Upper lobe of left lung (tissue), 4 donors: ENCODE data around the gene SLC2A10.

Experiments used
- POLR2AphosphoS5 ChIP-seq, 2 donors: sonication (generic); formaldehyde crosslinking; IDR thresholded peaks; one replicate each; pipeline ENCODE4 v1.5.1; 2017; ENCODE audit warnings: antibody characterized with exemption in 2 of 2
- TF ChIP-seq, protein P1 (sequence below), 6 experiments: fragments of 450-650 bp in 4 of 6; fragments of 200-600 bp in 2 of 6; sonication (generic) in 2 of 6; IDR thresholded peaks; one replicate each; pipeline ENCODE4 v1.5.1; 2016 to 2019; ENCODE audit warnings: antibody characterized with exemption in 6 of 6

DNA sequence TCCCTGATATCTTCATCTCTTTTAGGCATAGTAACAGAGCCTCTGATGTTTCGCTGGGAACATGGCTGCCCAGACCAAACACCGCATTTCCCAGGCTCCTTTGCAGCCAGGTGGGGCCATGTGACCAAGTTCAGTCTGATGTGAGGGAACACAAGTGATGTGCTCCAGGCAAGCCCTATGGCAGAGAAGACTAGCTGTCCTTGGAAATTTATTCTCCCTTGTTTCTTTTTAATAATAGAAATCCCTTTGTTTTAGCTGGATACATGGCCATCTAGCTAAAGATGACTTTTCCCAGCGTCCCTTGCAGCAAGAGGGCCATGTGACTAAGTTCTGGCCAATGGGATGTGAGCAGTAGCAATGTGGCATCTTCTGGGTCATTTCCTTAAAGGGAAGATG, 30.8 kb downstream of the SLC2A10 start:
- no peak for TF ChIP-seq POLR2AphosphoS5 (IDR thresholded peaks at IDR 0.05)
- TF ChIP-seq, protein P1, sequence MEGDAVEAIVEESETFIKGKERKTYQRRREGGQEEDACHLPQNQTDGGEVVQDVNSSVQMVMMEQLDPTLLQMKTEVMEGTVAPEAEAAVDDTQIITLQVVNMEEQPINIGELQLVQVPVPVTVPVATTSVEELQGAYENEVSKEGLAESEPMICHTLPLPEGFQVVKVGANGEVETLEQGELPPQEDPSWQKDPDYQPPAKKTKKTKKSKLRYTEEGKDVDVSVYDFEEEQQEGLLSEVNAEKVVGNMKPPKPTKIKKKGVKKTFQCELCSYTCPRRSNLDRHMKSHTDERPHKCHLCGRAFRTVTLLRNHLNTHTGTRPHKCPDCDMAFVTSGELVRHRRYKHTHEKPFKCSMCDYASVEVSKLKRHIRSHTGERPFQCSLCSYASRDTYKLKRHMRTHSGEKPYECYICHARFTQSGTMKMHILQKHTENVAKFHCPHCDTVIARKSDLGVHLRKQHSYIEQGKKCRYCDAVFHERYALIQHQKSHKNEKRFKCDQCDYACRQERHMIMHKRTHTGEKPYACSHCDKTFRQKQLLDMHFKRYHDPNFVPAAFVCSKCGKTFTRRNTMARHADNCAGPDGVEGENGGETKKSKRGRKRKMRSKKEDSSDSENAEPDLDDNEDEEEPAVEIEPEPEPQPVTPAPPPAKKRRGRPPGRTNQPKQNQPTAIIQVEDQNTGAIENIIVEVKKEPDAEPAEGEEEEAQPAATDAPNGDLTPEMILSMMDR (IDR thresholded peaks at IDR 0.05) = no peak
